Endothelial cell of umbilical vein (primary cell): ENCODE results near the gene CHMP4A. TPM values are rescaled to one million over a fixed set of nuclear protein-coding genes. Genes with fewer than 3 reads are reported as not detected.

Experiments
- BruUV-seq: library from RNA; stranded (reverse); fragments of 400-500 nt; replicated peaks from 2 replicates; lab custom pipeline; 2021; lab: Mats Ljungman, UMichigan
- CTCF ChIA-PET: fragments of 300-600, 350-600 bp; sonication (Branson Sonifier 250); formaldehyde crosslinking; loops from one replicate; lab custom pipeline; 2021; ENCODE audit warnings: antibody characterized with exemption, inconsistent platforms; lab: Charles Lee
- POLR2A ChIA-PET: fragments of 300-600, 350-600 bp; sonication (Branson Sonifier 250); formaldehyde crosslinking; loops from one replicate; lab custom pipeline; 2021; ENCODE audit warnings: antibody characterized with exemption, inconsistent platforms; lab: Charles Lee
- DNase-seq: peaks from one replicate; pipeline ENCODE4 v3.0.0-alpha.2; 2011; ENCODE audit warnings: low read depth, low spot score
- FAIRE-seq: peaks from 2 replicates; lab custom pipeline; 2011; peaks lifted over from hg19 to GRCh38; lab: Jason Lieb, UNC
- H2AFZ ChIP-seq: 2 replicates; pipeline ENCODE4 v1.6.0; 2012; ENCODE audit warnings: low read depth, low read length, control low read depth, inconsistent platforms
- H3K27ac ChIP-seq: 2 replicates; pipeline ENCODE4 v1.5.1; 2011; ENCODE audit warnings: low read depth, mild to moderate bottlenecking, control low read depth, low read length, moderate library complexity; ENCODE audit not compliant: insufficient read depth
- H3K27me3 ChIP-seq, 2 experiments: 2 replicates each; pipeline versions ENCODE4 v1.6.0 to v1.6.1; 2011; ENCODE audit warnings: low read length in 2 of 2, mixed read lengths in 1 of 2; ENCODE audit not compliant: control insufficient read depth in 2 of 2, insufficient read depth in 2 of 2
- H3K36me3 ChIP-seq, 2 experiments: 2 replicates in 1 of 2; 3 replicates in 1 of 2; pipeline ENCODE4 v1.5.1; 2011; ENCODE audit warnings: low read length in 2 of 2, mild to moderate bottlenecking in 1 of 2, moderate library complexity in 1 of 2; ENCODE audit not compliant: control insufficient read depth in 2 of 2, insufficient read depth in 2 of 2; ENCODE audit errors: extremely low read depth in 1 of 2
- H3K4me1 ChIP-seq: 3 replicates; pipeline ENCODE4 v1.5.1; 2011; ENCODE audit warnings: mild to moderate bottlenecking, low read length; ENCODE audit not compliant: control insufficient read depth, insufficient read depth; ENCODE audit errors: extremely low read depth
- H3K4me2 ChIP-seq: 2 replicates; pipeline ENCODE4 v1.6.1; 2011; ENCODE audit warnings: low read length, control low read depth, mixed read lengths; ENCODE audit not compliant: insufficient read depth
- H3K4me3 ChIP-seq, 3 experiments: fragments of 200-600 bp in 1 of 3; sonication (generic), shearing (Covaris generic) in 1 of 3; replicated peaks in 1 of 3; 2 replicates each; pipeline ENCODE4 v1.5.1; 2011 to 2016; ENCODE audit warnings: control low read depth in 3 of 3, low read length in 3 of 3, mild to moderate bottlenecking in 2 of 3, inconsistent platforms in 1 of 3, low read depth in 1 of 3, moderate library complexity in 1 of 3; ENCODE audit not compliant: insufficient read depth in 1 of 3
- H3K79me2 ChIP-seq: 2 replicates; pipeline ENCODE4 v1.6.0; 2012; ENCODE audit warnings: low read length, inconsistent platforms; ENCODE audit not compliant: control insufficient read depth, insufficient read depth
- H3K9ac ChIP-seq: replicated peaks from 2 replicates; pipeline ENCODE3; 2011; ENCODE audit warnings: low read length, control low read depth; ENCODE audit not compliant: insufficient read depth; ENCODE audit errors: extremely low read depth
- H3K9me1 ChIP-seq: replicated peaks from 3 replicates; pipeline ENCODE4 v1.6.0; 2011; ENCODE audit warnings: mild to moderate bottlenecking, low read length; ENCODE audit not compliant: control insufficient read depth, insufficient read depth; ENCODE audit errors: extremely low read depth
- H3K9me3 ChIP-seq: replicated peaks from 2 replicates; pipeline ENCODE4 v1.5.1; 2012; ENCODE audit warnings: low read length, inconsistent platforms; ENCODE audit not compliant: control insufficient read depth, insufficient read depth
- H4K20me1 ChIP-seq: replicated peaks from 2 replicates; pipeline ENCODE3; 2011; ENCODE audit warnings: mild to moderate bottlenecking, low read length; ENCODE audit not compliant: control insufficient read depth, insufficient read depth; ENCODE audit errors: extremely low read depth
- CTCF ChIP-seq, 2 donors: IDR thresholded peaks; 1 replicate in 1 of 2; 2 replicates in 1 of 2; pipeline ENCODE4 v1.5.1; 2011; ENCODE audit warnings: low read length in 2 of 2, mild to moderate bottlenecking in 2 of 2, moderate library complexity in 2 of 2, control low read depth in 1 of 2, inconsistent platforms in 1 of 2, low read depth in 1 of 2; ENCODE audit not compliant: insufficient read depth in 1 of 2; ENCODE audit errors: extremely low read depth in 1 of 2
- EZH2 ChIP-seq: IDR thresholded peaks from 2 replicates; pipeline ENCODE4 v1.6.1; 2012; ENCODE audit warnings: borderline replicate concordance, low read depth, mild to moderate bottlenecking, moderate library complexity, low read length, inconsistent platforms; ENCODE audit not compliant: severe bottlenecking
- FOS ChIP-seq: IDR thresholded peaks from 2 replicates; pipeline ENCODE4 v1.6.1; 2011; ENCODE audit warnings: mild to moderate bottlenecking, low read length, moderate library complexity, borderline replicate concordance; ENCODE audit not compliant: insufficient read depth
- GATA2 ChIP-seq: IDR thresholded peaks from 2 replicates; pipeline ENCODE4 v1.7.0; 2011; ENCODE audit warnings: low read depth, mild to moderate bottlenecking, moderate library complexity, mixed read lengths, low read length; ENCODE audit not compliant: insufficient read length, insufficient read depth
- JUN ChIP-seq: IDR thresholded peaks from 2 replicates; pipeline ENCODE4 v1.6.1; 2011; ENCODE audit warnings: borderline replicate concordance, low read depth; ENCODE audit not compliant: insufficient read length, insufficient read depth
- MAX ChIP-seq: IDR thresholded peaks from 2 replicates; pipeline ENCODE4 v1.6.1; 2011; ENCODE audit not compliant: insufficient read depth, insufficient read length
- MYC ChIP-seq: IDR thresholded peaks from one replicate; pipeline ENCODE4 v1.6.1; 2011; ENCODE audit warnings: mild to moderate bottlenecking, low read depth, low read length
- POLR2A ChIP-seq: IDR thresholded peaks from 2 replicates; pipeline ENCODE4 v1.6.1; 2012; ENCODE audit warnings: low read depth, mild to moderate bottlenecking, control low read depth, low read length
- POLR2AphosphoS5 ChIP-seq: IDR thresholded peaks from 2 replicates; pipeline ENCODE4 v1.6.1; 2012; ENCODE audit warnings: low read depth, mild to moderate bottlenecking, control low read depth, low read length, moderate library complexity; ENCODE audit not compliant: insufficient read depth
- dilution Hi-C: fragments of 300-500 bp; cut with MboI; formaldehyde crosslinking; loops from one replicate; pipeline ENCODE4 v1.15.0; 2019; ENCODE audit warnings: low sequenced_read_pairs; ENCODE audit not compliant: extremely low pct_ligation_motif_present
- intact Hi-C: fragments of 100-400 bp; cut with micrococcal nuclease; formaldehyde crosslinking; loops from one replicate; pipeline ENCODE4 v1.10.0; 2022
- polyA plus RNA-seq, 4 experiments: library from polyadenylated mRNA; depleted of rRNA in 3 of 4; stranded (reverse) in 3 of 4; unstranded in 1 of 4; fragments of >200 nt; gene quantifications; 2 replicates each; pipeline versions ENCODE4 v1.2.1 to v1.2.3, GENCODE V29; 2011 to 2012; ENCODE audit warnings: missing spikeins in 1 of 4
- total RNA-seq: library from RNA; stranded (reverse); gene quantifications from 2 replicates; pipeline ENCODE4 v1.2.3, GENCODE V29; 2021

The CHMP4A gene
- total and polyA plus RNA-seq, 2 donors (not counting 3 experiments of a cell fraction or from before 2014, with no cell fraction given): 40.9 to 46.4 TPM

GRCh38 chr14:24184104-24184970, 29.0 kb downstream of the CHMP4A start:
- Histone ChIP-seq H3K27me3 (no peaks in the 10 kb centered on the region), H3K36me3 (peaks cover 0 to 36% of the 10 kb centered on the region in 2 experiments), H3K79me2 (peaks cover 5% of the 10 kb centered on the region), H3K9ac (no peak overlapping the region), H3K9me3 (no peaks in the 10 kb centered on the region), H3K4me3 (no peak overlapping the region), H2AFZ (no peak overlapping the region), H3K4me2 (no peak overlapping the region), H3K4me1 (peaks cover 6% of the 10 kb centered on the region), H3K27ac (no peak overlapping the region), H3K9me1 (no peaks in the 10 kb centered on the region), H4K20me1 (no peaks in the 10 kb centered on the region)
- intact Hi-C loops (no loop called here), dilution Hi-C loops (no loop called here)
- DNase-seq: no peak
- ChIA-PET CTCF (no interaction called here), POLR2A (interaction anchor here (1.2 kb wide), 1 partner anchor 24 kb away, joined by 3 read pairs; the partner anchor contains the start of gene IRF9)
- no TSS peak for BruUV-seq
- TF ChIP-seq MAX: no peak
- no peak for TF ChIP-seq MYC
- no peak for TF ChIP-seq FOS
- TF ChIP-seq EZH2: no peak
- TF ChIP-seq JUN: no peak
- no peak for TF ChIP-seq GATA2
- no peak for TF ChIP-seq POLR2AphosphoS5
- TF ChIP-seq CTCF (IDR thresholded peaks at IDR 0.05; ENCODE audit: extremely low read depth in 1 of 2, insufficient read depth in 1 of 2, low read depth in 1 of 2, low read length in 2 of 2): no peak
- TF ChIP-seq POLR2A: no peak
- no peak for FAIRE-seq
